Psoas muscle (tissue), 8 donors: ENCODE measurements around the gene RAD51C. TPM values are rescaled to one million over a fixed set of nuclear protein-coding genes. Genes with fewer than 3 reads are reported as not detected.
"Not testable (repeated sequence)": the region's sequence is repeated elsewhere in the genome, so short reads cannot be mapped to it uniquely, and the experiment has no call there.

Experiments used
- ATAC-seq, 4 donors: fragments of 200-7000 bp; cut with Tn5 transposase; one replicate each; pipeline ENCODE4 v1.9.1; 2020; ENCODE audit warnings: moderate library complexity in 3 of 4, mild to moderate bottlenecking in 2 of 4
- DNase-seq, 2 donors: peaks; one replicate each; pipeline ENCODE4 v3.0.0-alpha.2; 2020
- H3K27ac ChIP-seq: fragments of 200-600 bp; one replicate; pipeline ENCODE4 v1.8.0; 2022
- H3K27me3 ChIP-seq, 3 donors: fragments of 200-600 bp in 1 of 3; one replicate each; pipeline versions ENCODE4 v1.6.1 to v1.8.0; 2013 to 2022; ENCODE audit warnings: low read length in 2 of 3, mild to moderate bottlenecking in 2 of 3, moderate library complexity in 1 of 3; ENCODE audit not compliant: insufficient read depth in 3 of 3
- H3K36me3 ChIP-seq, 2 donors: fragments of 200-600 bp in 1 of 2; one replicate each; pipeline versions ENCODE4 v1.6.1 to v1.8.0; 2013 to 2022; ENCODE audit warnings: low read depth in 1 of 2, mild to moderate bottlenecking in 1 of 2, moderate library complexity in 1 of 2; ENCODE audit not compliant: insufficient read depth in 1 of 2
- H3K4me1 ChIP-seq: fragments of 200-600 bp; one replicate; pipeline ENCODE4 v1.8.0; 2022
- H3K4me3 ChIP-seq: fragments of 200-600 bp; one replicate; pipeline ENCODE4 v1.8.0; 2022; ENCODE audit warnings: mild to moderate bottlenecking
- H3K9me3 ChIP-seq: fragments of 200-600 bp; one replicate; pipeline ENCODE4 v1.8.0; 2022
- whole genome bisulfite sequencing, 3 donors: extraction: QIAGEN DNeasy Blood & Tissue Kit; methylation state at CpG; one replicate each; pipeline versions ENCODE4 v1.1.6 to v1.1.7; 2013; 5-methylcytosine and 5-hydroxymethylcytosine counted together
- intact Hi-C, 2 donors: fragments of 100-400 bp; cut with DNase I; formaldehyde crosslinking; loops; one replicate each; pipeline versions ENCODE4 v1.11.0 to v1.14.2; 2022
- polyA plus RNA-seq, 3 donors: library from polyadenylated mRNA; stranded (reverse); fragments of 200-250 nt; gene quantifications; one replicate each; pipeline ENCODE4 v1.2.3, GENCODE V29; 2013
- total RNA-seq, 4 donors: library from RNA; stranded (reverse); fragmentation: NEBNext Ultra II Directional in 2 of 4; extraction: Animal tissue kit (Norgen Biotek cat#: 25700) in 2 of 4; gene quantifications; one replicate each; pipeline versions ENCODE4 v1.2.1 to v1.2.4, GENCODE V29; 2021 to 2023
- TF ChIP-seq, protein P1 (sequence below): fragments of 200-600 bp; IDR thresholded peaks from one replicate; pipeline ENCODE4 v1.8.0; 2022; ENCODE audit warnings: antibody characterized with exemption
- donor health status: healthy with polysubstance abuse.
- donor health status: DM: no; HTN: no; CAD: no; lungs with moderate emphysema.
- donor health status: Bipolar disorder and iron deficiency.
- donor health status: healthy.
- donor health status: DM: yes; HTN: yes; CAD: no.
- donor health status: DM: no; HTN: no; CAD: no.
- donor health status: DM: no; HTN: no; CAD: no.
- donor health status: DM: yes; HTN: yes; CAD: no.

Gene RAD51C
- total and polyA plus RNA-seq, 7 donors: 11.0 to 23.2 (median 16.9) TPM

GRCh38 chr17:58734811-58735210, 42.4 kb downstream of the RAD51C start:
- Histone ChIP-seq H3K4me1 (no peaks in the 10 kb centered on the region), H3K4me3 (no peak overlapping the region), H3K27ac (no peak overlapping the region), H3K27me3 (no peaks in the 10 kb centered on the region), H3K36me3 (peaks cover 0 to 18% of the 10 kb centered on the region in 2 donors), H3K9me3 (no peaks in the 10 kb centered on the region)
- TF ChIP-seq, protein P1, sequence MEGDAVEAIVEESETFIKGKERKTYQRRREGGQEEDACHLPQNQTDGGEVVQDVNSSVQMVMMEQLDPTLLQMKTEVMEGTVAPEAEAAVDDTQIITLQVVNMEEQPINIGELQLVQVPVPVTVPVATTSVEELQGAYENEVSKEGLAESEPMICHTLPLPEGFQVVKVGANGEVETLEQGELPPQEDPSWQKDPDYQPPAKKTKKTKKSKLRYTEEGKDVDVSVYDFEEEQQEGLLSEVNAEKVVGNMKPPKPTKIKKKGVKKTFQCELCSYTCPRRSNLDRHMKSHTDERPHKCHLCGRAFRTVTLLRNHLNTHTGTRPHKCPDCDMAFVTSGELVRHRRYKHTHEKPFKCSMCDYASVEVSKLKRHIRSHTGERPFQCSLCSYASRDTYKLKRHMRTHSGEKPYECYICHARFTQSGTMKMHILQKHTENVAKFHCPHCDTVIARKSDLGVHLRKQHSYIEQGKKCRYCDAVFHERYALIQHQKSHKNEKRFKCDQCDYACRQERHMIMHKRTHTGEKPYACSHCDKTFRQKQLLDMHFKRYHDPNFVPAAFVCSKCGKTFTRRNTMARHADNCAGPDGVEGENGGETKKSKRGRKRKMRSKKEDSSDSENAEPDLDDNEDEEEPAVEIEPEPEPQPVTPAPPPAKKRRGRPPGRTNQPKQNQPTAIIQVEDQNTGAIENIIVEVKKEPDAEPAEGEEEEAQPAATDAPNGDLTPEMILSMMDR: no peak
- DNase-seq: no peak
- whole genome bisulfite sequencing, 3 donors: 87 to 90% (median 89%) methylated on average over 3 of the region's 3 CpGs
- intact Hi-C loops: no loop called here
- no peak for ATAC-seq

GRCh38 chr17:58741121-58741625, 48.8 kb downstream of the RAD51C start:
- intact Hi-C loops: no loop called here
- peak in 3 of 4 donors; percentile 50 to 73 (median 65) for ATAC-seq
- WGBS, 3 donors: 84 to 89% (median 87%) methylated on average over 8 of the region's 8 CpGs
- no peaks in the 10 kb centered on the region for H3K27me3 ChIP-seq
- H3K27ac ChIP-seq: no peak overlapping the region
- TF ChIP-seq, protein P1: no peak
- no peak overlapping the region for H3K4me3 ChIP-seq
- no peak for DNase-seq
- H3K36me3 ChIP-seq: no peaks in the 10 kb centered on the region
- no peaks in the 10 kb centered on the region for H3K9me3 ChIP-seq
- H3K4me1 ChIP-seq: no peaks in the 10 kb centered on the region

GRCh38 chr17:58747674-58748073, 55.3 kb downstream of the RAD51C start:
- no peak for DNase-seq
- intact Hi-C loops: no loop called here
- no peaks in the 10 kb centered on the region for H3K27me3 ChIP-seq
- TF ChIP-seq, protein P1: no peak
- no peaks in the 10 kb centered on the region for H3K36me3 ChIP-seq
- no peak overlapping the region for H3K4me3 ChIP-seq
- no peaks in the 10 kb centered on the region for H3K9me3 ChIP-seq
- no peak for ATAC-seq
- H3K27ac ChIP-seq: no peak overlapping the region
- no peaks in the 10 kb centered on the region for H3K4me1 ChIP-seq
- 79 to 82% (median 79%) methylated on average over 1 of the region's 1 CpG for WGBS, 3 donors

DNA sequence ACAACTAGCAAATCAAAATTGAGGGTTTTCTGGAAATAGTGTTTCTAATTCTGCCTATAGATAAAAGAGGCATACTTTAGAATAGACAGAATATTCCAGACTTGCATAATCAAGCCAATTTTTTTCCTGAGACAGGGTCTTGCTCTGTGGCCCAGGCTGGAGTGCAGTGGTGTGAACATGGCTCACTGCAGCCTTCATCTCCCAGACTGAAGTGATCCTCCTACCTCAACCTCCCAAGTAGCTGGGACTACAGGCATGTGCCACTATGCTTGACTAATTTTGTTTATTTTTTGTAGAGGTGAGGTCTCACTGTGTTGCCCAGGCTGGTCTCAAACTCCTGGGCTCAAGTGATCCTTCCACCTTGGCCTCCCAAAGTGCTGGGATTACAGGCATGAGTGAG, 57.2 kb downstream of the RAD51C start:
- H3K4me1 ChIP-seq, H3K36me3 ChIP-seq, DNase-seq, H3K9me3 ChIP-seq, ATAC-seq, intact Hi-C loops, H3K27ac ChIP-seq, H3K4me3 ChIP-seq: not testable (repeated sequence)
- peaks cover 0 to 16% (median 0%) of the 10 kb centered on the region in 3 donors for H3K27me3 ChIP-seq

DNA sequence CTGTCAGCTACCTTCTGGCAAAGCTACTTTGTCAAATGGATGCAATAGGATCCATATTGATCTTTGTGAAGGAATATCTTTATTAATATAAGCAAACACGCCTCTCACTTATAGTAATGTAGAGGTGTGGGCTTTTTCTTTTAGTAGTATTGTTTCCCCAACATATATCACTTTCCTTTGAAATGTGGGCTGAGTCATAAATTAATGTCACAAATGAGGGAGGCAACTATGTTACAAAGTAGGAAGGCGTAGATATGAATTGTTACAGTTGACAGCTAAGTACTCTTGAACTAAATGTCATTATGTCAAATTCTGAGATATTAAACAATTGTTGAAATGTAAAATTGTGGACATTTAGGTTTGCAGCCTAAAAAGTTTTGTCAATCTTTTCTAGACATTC, 60.6 kb downstream of the RAD51C start:
- H3K27ac ChIP-seq: no peak overlapping the region
- no peaks in the 10 kb centered on the region for H3K9me3 ChIP-seq
- H3K4me3 ChIP-seq: no peak overlapping the region
- H3K36me3 ChIP-seq: no peaks in the 10 kb centered on the region
- peaks cover 0 to 50% (median 15%) of the 10 kb centered on the region in 3 donors for H3K27me3 ChIP-seq
- intact Hi-C loops: no loop called here
- no peak for DNase-seq
- TF ChIP-seq, protein P1: no peak
- no peaks in the 10 kb centered on the region for H3K4me1 ChIP-seq
- no peak for ATAC-seq
- WGBS, 3 donors: 33 to 43% (median 35%) methylated on average over 2 of the region's 2 CpGs
